ENCODE results near the gene PHF13.

GRCh38 chr1:6585081-6585722 lies 28.3 kb upstream of the PHF13 start:
- TF ChIP-seq GATA3 (IDR thresholded peaks at IDR 0.05; ENCODE audit: low read depth, low read length), result no peak
- TF ChIP-seq GATA2 (IDR thresholded peaks at IDR 0.05; ENCODE audit: low read depth, low read length), result no peak
